HG03060 (cell line): ENCODE measurements around the gene DNAJB2.
"Not testable (repeated sequence)": the region's sequence is repeated elsewhere in the genome, so short reads cannot be mapped to it uniquely, and the experiment has no call there.

ENCODE experiments used
- ATAC-seq: cut with Tn5 transposase; IDR thresholded peaks from one replicate; pipeline ENCODE4 v1.9.1; 2021; ENCODE audit warnings: low read depth, moderate number of reproducible peaks; ENCODE audit not compliant: unreplicated experiment

The DNAJB2 gene

DNA sequence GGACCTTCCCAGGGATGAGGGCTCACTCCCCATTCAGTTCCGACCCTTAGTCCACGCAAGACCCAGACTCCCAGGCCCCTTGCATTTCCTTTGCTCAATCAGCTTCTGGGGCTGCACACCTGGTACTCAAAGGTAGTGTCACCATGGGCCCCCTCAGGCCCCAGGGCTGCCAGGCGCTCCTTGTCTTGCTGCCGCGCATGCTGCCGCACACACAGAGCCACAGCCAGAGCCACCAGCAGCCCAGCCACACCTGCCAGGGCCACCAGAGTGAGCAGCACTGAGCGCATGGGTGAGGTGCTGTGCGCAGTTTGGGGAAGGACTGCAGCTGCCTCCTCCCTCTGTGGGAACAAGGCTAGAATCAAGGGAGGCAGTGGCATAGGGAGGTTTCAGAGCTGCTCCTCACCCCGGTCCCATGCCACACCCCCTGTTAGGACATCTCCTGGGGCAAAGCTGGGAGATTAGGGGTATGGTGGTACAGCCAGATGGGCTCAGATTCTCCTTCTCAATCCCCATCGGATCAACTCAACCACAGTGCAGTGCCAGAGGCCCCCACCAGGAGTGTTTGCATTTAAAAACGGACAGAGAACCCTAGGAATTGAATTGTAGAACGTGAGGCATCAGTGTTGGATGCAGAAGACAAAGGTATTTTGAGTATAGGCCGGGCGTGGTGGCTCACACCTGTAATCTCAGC lies 18.7 kb downstream of the DNAJB2 start:
- ATAC-seq, result no peak

DNA sequence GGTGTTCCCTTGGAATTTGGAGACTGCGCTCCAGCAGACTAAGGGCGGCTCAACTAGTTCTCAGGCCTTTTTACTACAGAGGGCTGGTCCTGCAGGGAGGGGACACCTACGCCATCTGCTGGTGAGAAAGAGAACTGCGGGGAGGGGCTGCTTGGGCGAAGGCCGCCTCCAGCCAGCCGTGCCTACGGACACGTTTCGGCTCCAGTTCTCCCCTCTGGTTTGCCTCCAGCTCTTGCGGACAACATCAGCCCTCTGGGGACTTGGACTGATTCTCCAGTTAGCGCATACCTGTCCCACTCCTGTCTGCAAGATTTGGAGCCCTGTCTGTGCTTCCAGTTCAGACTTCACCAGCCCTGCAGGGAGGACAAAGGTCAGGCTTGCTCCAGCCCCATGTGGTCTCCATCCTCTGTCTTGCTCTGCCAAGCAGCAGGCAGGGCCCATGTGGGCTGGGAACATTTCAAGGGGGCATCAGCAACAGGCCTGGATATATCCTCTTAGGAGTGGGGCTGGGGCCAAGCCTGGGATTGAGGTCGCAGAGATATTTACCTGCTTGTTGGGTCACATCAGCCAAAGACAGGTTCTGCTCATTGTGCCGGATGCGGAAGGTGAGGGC lies 19.7 kb downstream of the DNAJB2 start:
- ATAC-seq, result no peak

DNA sequence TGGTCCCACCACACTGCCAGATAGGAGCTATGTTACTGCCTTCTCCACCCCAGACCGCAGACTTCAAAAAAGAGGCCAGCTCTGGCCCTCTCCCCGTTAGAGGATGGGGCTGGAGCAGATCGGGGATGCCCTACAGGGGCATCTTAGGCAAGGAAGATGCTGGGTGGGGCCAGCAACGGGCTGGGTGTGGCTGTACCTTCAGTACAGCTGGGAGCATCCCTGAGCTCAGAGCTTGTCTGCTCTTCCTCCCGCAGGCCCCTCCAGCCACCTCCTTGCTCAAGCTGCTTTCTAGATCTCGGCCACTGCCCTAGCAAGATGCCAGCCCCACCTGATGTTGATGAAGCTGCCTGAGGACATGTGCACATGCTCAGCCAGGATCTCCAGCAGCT lies 20.2 kb downstream of the DNAJB2 start:
- no peak for ATAC-seq

DNA sequence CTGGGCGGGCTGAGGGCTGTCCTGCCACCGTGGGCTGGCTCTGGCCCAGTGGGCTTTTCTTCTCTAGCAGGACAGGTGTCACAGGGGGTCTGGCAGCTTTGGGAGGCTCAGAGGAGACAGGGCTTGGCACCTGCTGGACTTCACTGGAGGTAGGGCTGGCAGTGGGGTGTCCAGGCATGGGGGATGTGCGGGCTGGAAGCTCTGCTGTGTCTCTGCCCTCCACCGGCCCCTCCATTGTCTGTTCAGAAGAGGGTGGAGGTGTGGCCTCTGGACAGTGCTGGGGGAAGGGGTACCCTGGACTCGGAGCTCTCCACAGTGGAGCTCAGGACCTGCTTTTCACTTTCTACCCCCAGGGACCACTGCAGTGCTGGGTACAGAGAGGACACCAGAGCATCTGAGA lies 20.9 kb downstream of the DNAJB2 start:
- no peak for ATAC-seq

DNA sequence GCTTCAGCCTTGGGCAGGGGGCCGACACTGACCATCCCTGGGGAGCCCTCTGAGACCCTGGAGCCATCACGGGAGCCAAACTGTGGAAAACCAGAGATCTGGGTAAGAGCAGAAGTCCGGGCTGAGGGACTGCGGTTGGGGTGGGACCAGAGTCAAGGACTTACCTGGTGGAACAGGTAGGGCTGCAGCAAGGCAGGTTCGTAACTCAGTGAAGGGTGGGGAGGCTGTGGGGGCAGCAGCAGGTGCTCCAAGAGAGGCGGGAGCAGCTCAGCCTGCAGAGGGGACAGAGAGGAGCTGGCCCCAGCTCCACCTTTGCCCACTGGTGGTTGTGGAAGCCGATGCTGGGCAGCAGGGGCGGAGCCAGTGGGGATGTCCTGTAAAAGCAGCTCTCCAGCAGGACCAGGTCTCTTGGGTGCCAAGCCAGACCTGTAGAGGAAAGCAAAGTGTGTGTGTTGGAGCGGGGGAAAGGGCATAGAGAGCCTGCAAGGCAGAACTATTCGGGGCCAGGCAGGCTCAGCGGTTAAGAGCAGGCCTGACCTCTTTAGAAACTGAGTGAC lies 23.3 kb downstream of the DNAJB2 start:
- ATAC-seq, result no peak

DNA sequence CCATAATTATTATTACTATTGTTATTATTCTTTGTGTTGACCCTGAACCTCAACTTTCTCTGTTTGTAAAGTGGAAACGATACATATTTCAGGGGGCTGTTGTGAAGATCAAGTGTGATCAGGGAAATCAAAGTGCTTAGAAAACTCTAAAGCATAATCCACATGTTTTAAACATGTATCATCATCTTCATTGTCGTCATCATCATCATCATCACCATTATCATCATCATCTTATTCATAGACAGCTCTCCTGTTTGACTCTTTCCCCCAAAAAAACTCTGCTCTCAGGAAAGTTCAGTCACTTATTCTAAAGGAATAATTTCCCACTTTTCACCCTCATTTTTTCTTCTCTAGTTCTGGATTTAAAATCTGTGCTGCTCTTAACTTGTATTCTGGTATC lies 25.1 kb downstream of the DNAJB2 start:
- ATAC-seq, result no peak

DNA sequence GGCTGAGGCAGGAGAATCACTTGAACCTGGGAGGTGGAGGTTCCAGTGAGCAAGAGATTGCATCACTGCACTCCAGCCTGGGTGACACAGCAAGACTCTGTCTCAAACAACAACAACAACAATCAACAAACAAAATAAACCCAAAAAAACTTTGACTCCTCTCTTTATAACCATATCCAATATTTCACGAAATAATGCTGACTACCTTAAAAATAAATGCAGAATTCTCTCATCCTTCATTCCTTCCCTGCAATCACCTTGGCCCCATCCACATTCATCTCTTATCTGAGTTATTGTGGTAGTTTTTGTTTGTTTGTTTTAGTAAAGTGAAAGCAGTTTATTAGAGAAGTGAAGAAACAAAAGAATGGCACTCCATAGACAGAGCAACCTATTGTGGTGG lies 26.9 kb downstream of the DNAJB2 start:
- no peak for ATAC-seq

DNA sequence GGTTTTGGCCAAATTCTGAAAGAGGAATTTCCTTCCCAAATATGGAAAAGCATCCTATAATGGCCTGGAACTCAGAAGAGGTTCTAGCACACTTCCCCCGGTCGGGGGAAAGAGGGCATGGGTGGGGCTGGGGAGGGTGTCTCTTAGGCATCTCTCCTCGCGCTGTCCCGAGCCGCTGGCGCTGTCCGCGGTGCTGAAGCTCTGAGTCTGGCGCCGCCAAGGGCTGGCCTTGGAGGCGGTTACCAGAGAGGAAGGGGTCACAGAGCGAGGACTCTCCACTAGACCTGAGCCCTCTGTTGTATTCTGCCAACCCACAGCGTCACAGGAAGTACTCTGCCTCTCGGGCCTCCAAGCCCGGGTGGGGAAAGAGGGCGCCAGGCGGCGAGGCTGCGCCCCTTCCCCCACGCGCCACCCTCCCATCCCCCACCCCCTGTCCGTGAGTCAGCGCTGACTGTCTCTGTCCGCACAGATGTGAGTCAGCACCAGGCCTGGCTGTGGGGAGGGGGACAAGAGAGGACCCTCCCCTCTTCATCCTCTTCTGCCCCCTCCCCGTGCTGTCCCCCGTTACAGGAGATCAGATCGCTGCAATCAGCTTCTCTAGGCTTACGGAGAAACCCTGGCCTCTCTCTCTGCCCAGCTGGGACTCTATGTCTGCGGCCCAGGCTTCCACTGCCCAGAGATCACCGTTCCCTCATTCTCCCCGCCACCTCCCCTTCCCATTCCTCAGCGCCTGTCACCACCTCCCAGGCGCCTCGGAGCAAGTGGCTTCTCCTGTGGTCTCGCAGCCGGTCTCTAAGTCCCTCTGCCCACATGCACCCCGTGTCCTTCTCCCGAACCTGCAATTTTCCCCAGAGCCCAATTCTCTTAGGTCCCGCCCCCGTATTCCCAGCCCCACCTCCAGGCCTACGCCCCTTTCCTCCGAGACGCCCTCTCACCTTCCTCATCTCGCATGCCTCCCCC lies 29.3 kb downstream of the DNAJB2 start:
- ATAC-seq, result no peak

DNA sequence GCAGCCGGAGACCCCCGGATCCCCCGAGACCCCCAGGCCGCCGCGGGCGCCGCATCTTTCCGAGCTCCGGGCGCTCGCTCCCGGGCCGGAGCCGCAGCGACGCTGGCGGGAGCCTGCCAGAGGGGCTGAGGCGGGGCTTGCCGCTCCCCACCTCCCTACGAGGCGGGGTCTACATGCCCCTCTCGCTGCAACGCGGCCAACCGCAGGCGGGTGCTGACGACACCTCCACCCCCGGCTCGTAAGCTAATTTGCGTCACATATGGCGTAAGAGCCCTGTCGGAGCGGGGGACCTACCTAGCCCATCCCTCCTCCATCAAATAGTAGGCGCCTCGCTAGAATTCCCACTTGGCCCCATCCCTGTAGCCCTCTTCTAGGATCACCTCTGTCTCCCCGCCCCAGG lies 30.1 kb downstream of the DNAJB2 start, which contains the start of gene PTPRN:
PTPRN (minus strand) TSS at position 124 of the 400 bp plus-strand sequence; CDS start at position 55, 69 bp downstream.
- ATAC-seq, result no peak

DNA sequence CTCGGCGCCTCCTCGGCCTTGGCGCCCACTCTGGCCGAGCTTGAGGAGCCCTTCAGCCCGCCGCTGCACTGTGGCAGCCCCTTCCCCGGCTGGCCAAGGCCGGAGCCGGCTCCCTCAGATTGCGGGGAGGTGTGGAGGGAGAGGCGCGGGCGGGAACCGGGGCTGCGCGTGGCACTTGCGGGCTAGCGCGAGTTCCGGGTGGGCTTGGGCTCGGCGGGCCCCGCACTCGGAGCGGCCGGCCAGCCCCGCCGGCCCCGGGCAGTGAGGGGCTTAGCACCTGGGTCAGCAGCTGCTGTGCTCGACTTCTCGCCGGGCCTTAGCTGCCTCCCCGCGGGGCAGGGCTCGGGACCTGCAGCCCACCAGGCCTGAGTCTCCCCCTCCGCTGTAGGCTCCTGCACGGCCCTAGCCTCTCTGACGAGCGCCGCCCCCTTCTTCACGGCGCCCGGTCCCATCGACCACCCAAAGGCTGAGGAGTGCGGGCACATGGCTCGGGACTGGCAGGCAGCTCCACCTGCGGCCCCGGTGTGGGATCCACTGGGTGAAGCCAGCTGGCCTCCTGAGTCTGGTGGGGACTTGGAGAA lies 33.6 kb downstream of the DNAJB2 start:
- ATAC-seq, result not testable (repeated sequence)

DNA sequence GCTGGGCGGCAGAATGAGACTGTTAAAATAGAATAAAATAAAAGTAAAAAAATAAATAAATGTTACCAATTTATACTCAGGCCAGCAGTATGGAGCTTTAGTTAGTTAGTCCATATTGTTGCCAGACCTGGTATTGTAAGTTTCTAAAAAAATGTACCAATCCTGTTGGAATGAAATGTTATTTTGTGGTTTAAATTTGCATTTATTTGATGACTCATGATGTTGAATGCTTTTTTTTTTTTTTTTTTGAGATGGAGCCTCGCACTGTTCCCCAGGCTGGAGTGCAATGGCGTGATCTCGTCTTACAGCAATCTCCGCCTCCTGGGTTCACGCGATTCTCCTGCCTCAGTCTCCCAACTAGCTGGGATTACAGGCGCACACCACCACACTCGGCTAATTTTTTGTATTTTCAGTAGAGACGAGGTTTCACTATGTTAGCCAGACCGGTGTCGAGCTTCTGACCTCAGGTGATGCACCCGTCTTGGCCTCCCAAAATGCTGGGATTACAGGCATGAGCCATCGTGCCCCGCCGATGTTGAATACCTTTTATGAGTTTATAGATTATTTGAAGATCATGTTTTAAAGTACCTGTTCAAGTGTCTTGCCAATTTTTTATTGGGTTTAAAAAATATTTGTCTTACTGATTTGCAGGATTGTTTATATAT lies 35.8 kb downstream of the DNAJB2 start:
- ATAC-seq, result no peak

DNA sequence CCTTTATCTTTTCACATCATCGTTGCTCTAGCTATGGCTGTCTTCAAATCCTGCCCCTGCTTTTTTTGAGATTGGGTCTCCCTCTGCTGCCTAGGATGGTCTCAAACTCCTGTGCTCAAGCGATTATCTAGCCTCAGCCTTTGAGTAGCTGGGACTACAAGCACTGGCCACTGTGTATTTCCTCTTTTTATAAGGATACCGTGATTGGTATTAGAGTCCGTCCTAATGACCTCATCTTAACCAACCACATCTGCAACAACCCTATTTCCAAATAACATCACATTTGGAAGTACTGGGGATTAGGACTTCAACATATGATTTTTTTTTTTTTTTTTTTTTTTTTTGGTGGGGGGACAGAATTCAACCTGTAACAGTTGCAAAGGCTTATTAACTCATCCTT lies 44.3 kb downstream of the DNAJB2 start:
- no peak for ATAC-seq

DNA sequence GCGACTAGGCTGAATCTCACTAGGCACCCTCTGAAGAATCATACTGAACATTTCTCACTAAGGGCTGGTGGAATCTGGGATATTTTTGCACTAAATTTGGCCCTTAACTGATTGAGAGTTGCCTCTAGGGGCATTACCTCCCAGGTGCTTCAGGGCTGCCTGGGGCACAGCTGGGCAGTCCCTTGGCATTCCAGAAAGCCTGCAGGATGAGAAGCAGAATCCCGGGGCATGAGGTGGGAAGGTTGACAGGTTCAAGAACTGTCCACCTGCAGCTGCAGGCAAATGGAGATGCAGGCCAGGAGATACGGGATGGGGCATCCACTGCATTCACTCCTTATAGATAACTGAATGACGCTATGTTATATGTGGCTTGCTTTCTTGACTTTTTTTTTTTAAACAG lies 46.0 kb downstream of the DNAJB2 start:
- ATAC-seq, result no peak

DNA sequence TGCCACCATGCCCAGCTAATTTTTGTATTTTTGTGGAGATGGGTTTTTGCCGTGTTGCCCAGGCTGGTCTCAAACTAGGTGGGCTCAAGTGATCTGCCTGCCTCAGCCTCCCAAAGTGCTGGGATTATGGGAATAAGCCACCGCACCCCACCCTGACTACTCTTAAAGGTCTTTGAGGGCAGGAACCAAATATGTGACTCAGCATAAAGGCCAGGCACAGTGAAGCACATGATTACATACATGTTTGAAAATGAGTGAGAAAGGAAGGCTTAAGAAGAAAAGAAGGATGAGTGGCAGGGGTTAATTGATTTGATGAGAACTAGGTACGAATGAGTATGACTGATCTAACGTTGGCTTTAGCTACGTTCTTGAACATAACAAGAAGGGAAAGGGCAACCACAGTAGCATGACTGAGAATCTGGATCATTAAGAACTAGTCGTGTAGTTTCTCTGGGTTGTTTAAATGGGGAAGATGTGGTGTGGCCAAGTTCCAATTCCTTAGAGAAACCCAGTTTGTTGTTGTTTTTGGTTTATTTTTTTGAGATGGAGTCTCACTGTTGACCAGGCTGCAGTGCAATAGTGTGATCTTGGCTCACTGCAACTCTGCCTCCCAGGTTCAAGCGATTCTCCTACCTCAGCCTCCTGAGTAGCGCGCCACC lies 46.6 kb downstream of the DNAJB2 start:
- ATAC-seq, result no peak

DNA sequence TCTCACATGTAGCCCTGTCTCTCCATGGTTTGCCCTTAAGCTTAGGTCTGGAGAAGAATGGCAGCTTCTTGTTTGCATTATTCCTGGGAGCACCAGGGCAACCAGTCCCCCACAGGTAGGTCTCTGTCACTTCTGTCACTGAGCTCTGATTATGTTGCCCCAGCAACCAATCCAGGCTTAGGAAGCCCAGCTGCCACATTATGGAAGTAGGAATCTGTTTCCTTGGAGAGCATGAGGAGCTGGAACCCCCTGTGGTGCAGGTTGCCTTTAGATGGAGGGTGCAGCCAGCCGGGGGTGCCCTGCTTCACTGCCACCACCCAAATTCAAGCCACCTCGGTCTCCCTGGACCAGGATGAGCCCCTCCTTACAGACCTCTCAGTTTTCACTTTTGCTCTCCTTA lies 48.6 kb downstream of the DNAJB2 start:
- ATAC-seq, result no peak

DNA sequence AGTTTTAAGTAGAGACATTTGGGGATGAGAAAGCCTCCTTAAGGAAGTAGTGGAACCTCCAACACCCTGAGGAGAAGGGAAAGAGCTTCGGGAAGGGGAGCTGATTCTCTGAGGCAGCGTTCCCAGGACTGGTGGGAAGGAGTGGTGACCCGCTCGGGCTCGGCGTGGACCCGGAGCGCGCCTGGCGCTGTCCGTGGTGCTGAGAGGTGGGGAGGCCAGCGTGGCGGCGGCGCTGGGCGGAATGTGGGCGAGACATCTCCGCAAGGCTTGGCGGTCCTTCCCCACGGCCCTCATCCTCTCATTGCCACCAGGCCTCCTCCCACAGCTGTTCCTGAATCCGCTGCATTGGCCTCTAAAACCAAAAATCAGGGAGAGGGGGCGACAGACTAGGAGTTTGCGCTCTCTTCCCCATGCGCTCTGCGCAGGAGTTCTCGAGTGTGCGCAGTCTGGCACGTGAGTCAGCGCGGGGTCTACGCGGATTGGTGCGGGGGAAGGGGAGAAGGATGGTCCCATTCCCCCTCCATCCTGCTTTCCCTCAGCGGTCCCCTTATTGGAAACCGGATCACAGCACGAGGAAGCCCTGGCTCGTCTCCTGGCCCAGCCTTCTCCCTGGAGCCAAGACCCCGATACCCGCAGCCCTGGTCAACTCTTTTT lies 52.5 kb downstream of the DNAJB2 start:
- no peak for ATAC-seq

DNA sequence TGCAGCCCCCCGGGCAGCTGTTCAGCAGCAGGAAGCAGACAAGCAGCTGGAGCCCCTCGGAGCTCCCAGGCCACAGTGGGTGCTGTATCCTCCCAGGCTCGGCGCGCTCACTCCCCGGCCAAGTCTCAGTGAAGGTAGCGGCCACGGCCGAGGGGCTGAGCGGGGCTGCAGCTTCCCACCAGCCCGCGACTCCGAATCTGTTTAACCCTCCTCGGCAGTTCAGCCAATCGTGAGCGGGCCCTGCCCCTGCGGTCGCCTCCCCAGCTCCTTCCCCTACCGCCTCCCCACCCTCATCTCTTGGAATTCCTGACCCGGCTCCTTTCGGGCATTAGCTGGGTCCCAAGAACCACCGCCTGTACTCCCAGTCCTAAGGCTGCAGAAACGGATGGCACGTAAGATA lies 53.4 kb downstream of the DNAJB2 start, which contains the start of gene RESP18:
RESP18 (minus strand) TSS at position 203 of the 400 bp plus-strand sequence.
- ATAC-seq, result no peak

DNA sequence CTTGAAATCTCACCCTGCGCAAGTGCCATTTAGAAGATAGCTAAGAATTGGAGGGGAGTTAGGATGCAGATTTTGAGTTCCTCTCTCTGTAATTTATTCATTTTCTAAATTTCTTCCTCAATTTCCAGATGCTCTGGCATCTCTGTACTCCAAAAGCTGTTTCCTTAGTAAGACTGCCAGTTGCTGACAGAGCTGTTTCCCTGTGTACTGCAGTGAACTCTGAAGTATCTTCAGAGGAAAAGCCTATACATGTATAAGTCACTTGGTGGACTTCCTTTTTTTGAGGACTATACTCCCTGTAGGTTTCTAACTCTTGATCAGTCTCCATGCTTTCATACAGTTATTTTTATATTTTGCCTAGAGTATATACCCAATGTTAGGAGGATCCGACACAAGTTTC lies 54.9 kb downstream of the DNAJB2 start:
- ATAC-seq, result no peak

DNA sequence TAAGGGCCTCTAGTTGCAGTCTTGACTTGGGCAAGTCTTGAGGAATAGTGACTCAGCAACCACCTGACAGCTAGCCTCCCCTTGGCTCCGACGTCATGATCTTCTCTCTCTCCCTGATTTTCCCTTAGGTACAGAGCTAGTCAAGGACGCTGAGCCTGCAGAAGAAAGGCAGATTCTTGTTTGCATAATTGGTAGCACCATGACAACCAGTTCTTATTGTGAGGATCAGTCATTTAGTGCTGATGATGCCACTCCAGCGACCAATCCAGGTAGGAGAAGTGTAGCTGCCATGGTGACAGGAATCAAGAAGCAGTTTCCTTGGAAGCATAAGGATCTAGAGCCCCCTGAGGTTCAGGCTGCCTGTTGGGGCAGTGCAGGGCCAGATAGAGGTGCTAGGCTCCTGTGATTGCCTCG lies 56.2 kb downstream of the DNAJB2 start:
- ATAC-seq, result no peak
